GM21619 (cell line): ENCODE results near the gene PKD2L1.

Source experiments
- ATAC-seq: cut with Tn5 transposase; IDR thresholded peaks from one replicate; pipeline ENCODE4 v1.9.1; 2021; ENCODE audit not compliant: unreplicated experiment

Gene PKD2L1

GRCh38 chr10:100356067-100357017 is 26.3 kb upstream of the PKD2L1 start:
- ATAC-seq: no peak

GRCh38 chr10:100355086-100355485 is 25.1 kb upstream of the PKD2L1 start:
- no peak for ATAC-seq

GRCh38 chr10:100353770-100354485 is 23.9 kb upstream of the PKD2L1 start:
- no peak for ATAC-seq

GRCh38 chr10:100350914-100351485 is 21.0 kb upstream of the PKD2L1 start:
- no peak for ATAC-seq

GRCh38 chr10:100349672-100350071 is 19.6 kb upstream of the PKD2L1 start:
- no peak for ATAC-seq

GRCh38 chr10:100349087-100349486 is 19.1 kb upstream of the PKD2L1 start:
- ATAC-seq: no peak

- no peak for ATAC-seq
These were observed 18.4 kb upstream of the PKD2L1 start for GRCh38 chr10:100348389-100348927.

- no peak for ATAC-seq
These were observed 17.7 kb upstream of the PKD2L1 start for GRCh38 chr10:100347568-100348195.

- ATAC-seq: peak; percentile 88
These were observed 16.9 kb upstream of the PKD2L1 start, which contains the start of gene SCD for GRCh38 chr10:100346765-100347567. TSS of gene SCD (plus strand) at chr10:100347233. CDS start at chr10:100347505, 272 bp downstream.

- ATAC-seq: peak; percentile 52
These were observed 16.3 kb upstream of the PKD2L1 start for GRCh38 chr10:100346351-100346764.

- ATAC-seq: no peak
These were observed 15.7 kb upstream of the PKD2L1 start for GRCh38 chr10:100345570-100346330.

GRCh38 chr10:100344241-100344788 is 14.3 kb upstream of the PKD2L1 start:
- no peak for ATAC-seq

GRCh38 chr10:100342627-100342972 is 12.6 kb upstream of the PKD2L1 start:
- ATAC-seq: no peak

- ATAC-seq: no peak
These were observed 12.1 kb upstream of the PKD2L1 start for GRCh38 chr10:100341953-100342626.

GRCh38 chr10:100340948-100341847 is 11.2 kb upstream of the PKD2L1 start:
- ATAC-seq: no peak

GRCh38 chr10:100339236-100339635 is 9.2 kb upstream of the PKD2L1 start:
- ATAC-seq: peak; percentile 48

- peak; percentile 53 for ATAC-seq
These were observed 8.5 kb upstream of the PKD2L1 start for GRCh38 chr10:100338434-100339036.
